Activated T-helper 17 cell treated with anti-CD3 and anti-CD28 coated beads, Interleukin-2, amount 50 U/mL, for 72 hours (primary cell): Measurements from ENCODE around the gene MGLL. TPM values are rescaled to one million over a fixed set of nuclear protein-coding genes. Genes with fewer than 3 reads are reported as not detected.

ENCODE experiments used
- ATAC-seq: fragments of 150-1000 bp; cut with Tn5 transposase; replicated peaks from 2 replicates; pipeline ENCODE4 v1.10.0; 2021; ENCODE audit warnings: mild to moderate bottlenecking, moderate library complexity
- H3K27ac Mint-ChIP-seq: one replicate; pipeline ENCODE4 v1.8.0; 2022; ENCODE audit warnings: mixed read lengths
- H3K27me3 Mint-ChIP-seq: one replicate; pipeline ENCODE4 v1.8.0; 2022; ENCODE audit warnings: mixed read lengths
- H3K36me3 Mint-ChIP-seq: one replicate; pipeline ENCODE4 v1.8.0; 2022; ENCODE audit warnings: low read depth, mild to moderate bottlenecking, mixed read lengths
- H3K4me1 Mint-ChIP-seq: one replicate; pipeline ENCODE4 v1.8.0; 2022; ENCODE audit warnings: mixed read lengths
- H3K4me3 Mint-ChIP-seq: one replicate; pipeline ENCODE4 v1.8.0; 2022; ENCODE audit warnings: mild to moderate bottlenecking, mixed read lengths
- H3K9me3 Mint-ChIP-seq: one replicate; pipeline ENCODE4 v1.8.0; 2022; ENCODE audit warnings: mixed read lengths
- total RNA-seq, 2 donors: library from RNA; stranded (reverse); gene quantifications; one replicate each; pipeline ENCODE4 v1.2.3, GENCODE V29; 2022

Gene MGLL
- total RNA-seq, 2 donors from 2014 or later = 1.2 to 1.4 TPM

- Mint-ChIP-seq H3K36me3 (no peaks in the 10 kb centered on the region), H3K27ac (no peak overlapping the region), H3K4me1 (no peaks in the 10 kb centered on the region), H3K27me3 (peaks cover 10% of the 10 kb centered on the region), H3K9me3 (no peaks in the 10 kb centered on the region), H3K4me3 (no peak overlapping the region)
- ATAC-seq = no peak
Measured at GRCh38 chr3:127848131-127849129, 26.1 kb upstream of the MGLL start.

- Mint-ChIP-seq H3K36me3 (no peaks in the 10 kb centered on the region), H3K4me3 (no peak overlapping the region), H3K27me3 (peaks cover 10% of the 10 kb centered on the region), H3K27ac (no peak overlapping the region), H3K4me1 (no peaks in the 10 kb centered on the region), H3K9me3 (no peaks in the 10 kb centered on the region)
- ATAC-seq = no peak
Measured at GRCh38 chr3:127847236-127847720, 25.0 kb upstream of the MGLL start.

GRCh38 chr3:127846576-127846975 lies 24.3 kb upstream of the MGLL start:
- Mint-ChIP-seq H3K9me3 (no peaks in the 10 kb centered on the region), H3K27ac (no peak overlapping the region), H3K27me3 (peaks cover 10% of the 10 kb centered on the region), H3K4me3 (no peak overlapping the region), H3K4me1 (no peaks in the 10 kb centered on the region), H3K36me3 (no peaks in the 10 kb centered on the region)
- ATAC-seq = no peak

- no peak for ATAC-seq
- H3K4me1 Mint-ChIP-seq = no peaks in the 10 kb centered on the region
- no peak overlapping the region for H3K4me3 Mint-ChIP-seq
- peaks cover 10% of the 10 kb centered on the region for H3K27me3 Mint-ChIP-seq
- H3K9me3 Mint-ChIP-seq = no peaks in the 10 kb centered on the region
- H3K36me3 Mint-ChIP-seq = no peaks in the 10 kb centered on the region
- H3K27ac Mint-ChIP-seq = no peak overlapping the region
Measured at GRCh38 chr3:127844326-127844942, 22.1 kb upstream of the MGLL start.

GRCh38 chr3:127840671-127841070 lies 18.4 kb upstream of the MGLL start:
- ATAC-seq = no peak
- no peak overlapping the region for H3K27ac Mint-ChIP-seq
- H3K36me3 Mint-ChIP-seq = no peaks in the 10 kb centered on the region
- H3K27me3 Mint-ChIP-seq = peaks cover 3% of the 10 kb centered on the region
- no peaks in the 10 kb centered on the region for H3K4me1 Mint-ChIP-seq
- H3K4me3 Mint-ChIP-seq = no peak overlapping the region
- H3K9me3 Mint-ChIP-seq = no peaks in the 10 kb centered on the region

GRCh38 chr3:127839099-127839498 lies 16.8 kb upstream of the MGLL start:
- H3K9me3 Mint-ChIP-seq = no peaks in the 10 kb centered on the region
- H3K4me1 Mint-ChIP-seq = no peaks in the 10 kb centered on the region
- no peaks in the 10 kb centered on the region for H3K36me3 Mint-ChIP-seq
- peaks cover 3% of the 10 kb centered on the region for H3K27me3 Mint-ChIP-seq
- no peak overlapping the region for H3K27ac Mint-ChIP-seq
- no peak for ATAC-seq
- H3K4me3 Mint-ChIP-seq = no peak overlapping the region

- H3K4me3 Mint-ChIP-seq = no peak overlapping the region
- H3K4me1 Mint-ChIP-seq = no peaks in the 10 kb centered on the region
- H3K9me3 Mint-ChIP-seq = no peaks in the 10 kb centered on the region
- H3K27ac Mint-ChIP-seq = no peak overlapping the region
- ATAC-seq = no peak
- no peaks in the 10 kb centered on the region for H3K36me3 Mint-ChIP-seq
- H3K27me3 Mint-ChIP-seq = peaks cover 19% of the 10 kb centered on the region
Measured at GRCh38 chr3:127835993-127836882, 13.9 kb upstream of the MGLL start.

- Mint-ChIP-seq H3K4me3 (no peak overlapping the region), H3K9me3 (peaks cover 9% of the 10 kb centered on the region), H3K4me1 (no peaks in the 10 kb centered on the region), H3K36me3 (no peaks in the 10 kb centered on the region), H3K27ac (no peak overlapping the region), H3K27me3 (peaks cover 19% of the 10 kb centered on the region)
- ATAC-seq = no peak
Measured at GRCh38 chr3:127834771-127835170, 12.5 kb upstream of the MGLL start.

- Mint-ChIP-seq H3K36me3 (no peaks in the 10 kb centered on the region), H3K4me3 (no peak overlapping the region), H3K27me3 (peaks cover 16% of the 10 kb centered on the region), H3K27ac (no peak overlapping the region), H3K4me1 (no peaks in the 10 kb centered on the region), H3K9me3 (peaks cover 14% of the 10 kb centered on the region)
- ATAC-seq = no peak
Measured at GRCh38 chr3:127833281-127834032, 11.1 kb upstream of the MGLL start.

- H3K27ac Mint-ChIP-seq = no peak overlapping the region
- H3K4me3 Mint-ChIP-seq = no peak overlapping the region
- H3K36me3 Mint-ChIP-seq = no peaks in the 10 kb centered on the region
- H3K9me3 Mint-ChIP-seq = peaks cover 14% of the 10 kb centered on the region
- ATAC-seq = peak; percentile 35
- H3K4me1 Mint-ChIP-seq = no peaks in the 10 kb centered on the region
- H3K27me3 Mint-ChIP-seq = peaks cover 16% of the 10 kb centered on the region
Measured at GRCh38 chr3:127831723-127832172, 9.4 kb upstream of the MGLL start.

- ATAC-seq = no peak
- H3K9me3 Mint-ChIP-seq = peaks cover 14% of the 10 kb centered on the region
- no peak overlapping the region for H3K4me3 Mint-ChIP-seq
- H3K27me3 Mint-ChIP-seq = peaks cover 21% of the 10 kb centered on the region
- H3K36me3 Mint-ChIP-seq = no peaks in the 10 kb centered on the region
- no peaks in the 10 kb centered on the region for H3K4me1 Mint-ChIP-seq
- H3K27ac Mint-ChIP-seq = no peak overlapping the region
Measured at GRCh38 chr3:127829537-127829936, 7.2 kb upstream of the MGLL start.

- H3K27ac Mint-ChIP-seq = no peak overlapping the region
- H3K27me3 Mint-ChIP-seq = peaks cover 25% of the 10 kb centered on the region
- no peaks in the 10 kb centered on the region for H3K36me3 Mint-ChIP-seq
- H3K9me3 Mint-ChIP-seq = peaks cover 14% of the 10 kb centered on the region
- no peak for ATAC-seq
- no peak overlapping the region for H3K4me3 Mint-ChIP-seq
- H3K4me1 Mint-ChIP-seq = peaks cover 5% of the 10 kb centered on the region
Measured at GRCh38 chr3:127827808-127828207, 5.5 kb upstream of the MGLL start.

GRCh38 chr3:127825756-127826155 lies 3.4 kb upstream of the MGLL start:
- Mint-ChIP-seq H3K27me3 (peaks cover 28% of the 10 kb centered on the region), H3K27ac (no peak overlapping the region)

More at GRCh38 chr3:127825756-127826155, 3.4 kb upstream of the MGLL start:
- Mint-ChIP-seq H3K36me3 (no peaks in the 10 kb centered on the region), H3K4me3 (no peak overlapping the region), H3K9me3 (peaks cover 14% of the 10 kb centered on the region), H3K4me1 (peaks cover 5% of the 10 kb centered on the region)
- no peak for ATAC-seq
